Measurements from ENCODE around the gene SLC22A14. TPM values are rescaled to one million over a fixed set of nuclear protein-coding genes. Genes with fewer than 3 reads are reported as not detected.

The SLC22A14 gene
- total RNA-seq, 1 donor from 2014 or later: not detected

GRCh38 chr3:38265604-38266307 is 16.3 kb upstream of the SLC22A14 start, which contains the start of gene SLC22A13:
Gene SLC22A13 (plus strand): TSS chr3:38265812. CDS start chr3:38265861, 49 bp downstream.
- Histone ChIP-seq H3K27ac (no peak within 1 kb of the TSS), H3K27me3 (no peaks in the 10 kb centered on the region), H3K36me3 (peaks cover 0 to 4% of the 10 kb centered on the region in 2 donors), H3K9me3 (no peaks in the 10 kb centered on the region), H3K4me3 (no peak within 1 kb of the TSS), H3K4me1 (no peaks in the 10 kb centered on the region)
- TF ChIP-seq CTCF (IDR thresholded peaks at IDR 0.05): no peak
- no peak for DNase-seq (ENCODE audit: low spot score in 2 of 2)
- intact Hi-C loops (cut with DNase I): no loop called here

DNA sequence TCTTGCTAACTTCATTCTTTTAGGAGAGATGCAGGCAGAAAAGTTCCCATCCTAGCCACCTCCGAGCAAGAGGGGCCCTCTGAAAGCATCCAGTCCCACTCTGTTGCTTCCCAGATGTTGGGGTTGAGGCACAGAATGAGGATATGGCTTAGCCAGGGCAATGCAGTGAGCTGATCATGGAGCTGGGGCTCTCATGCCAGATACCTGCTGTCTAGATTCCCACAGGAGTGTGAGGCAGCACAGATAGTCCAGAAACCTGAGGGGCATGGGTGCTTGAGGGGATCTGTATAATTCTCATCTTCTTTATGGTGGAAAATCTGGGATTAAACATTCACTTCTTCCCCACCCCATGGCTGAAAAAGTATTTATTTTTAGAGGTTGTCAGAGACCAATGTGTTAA is 15.3 kb upstream of the SLC22A14 start:
- Histone ChIP-seq H3K36me3 (no peaks in the 10 kb centered on the region), H3K9me3 (no peaks in the 10 kb centered on the region), H3K27ac (no peak overlapping the region), H3K4me1 (no peaks in the 10 kb centered on the region), H3K27me3 (no peaks in the 10 kb centered on the region), H3K4me3 (no peak overlapping the region)
- TF ChIP-seq CTCF (IDR thresholded peaks at IDR 0.05): no peak
- no peak for DNase-seq (ENCODE audit: low spot score in 2 of 2)
- intact Hi-C loops (cut with DNase I): no loop called here

GRCh38 chr3:38267662-38268061 is 14.4 kb upstream of the SLC22A14 start:
- intact Hi-C loops (cut with DNase I): no loop called here
- no peak overlapping the region for H3K27ac ChIP-seq
- no peaks in the 10 kb centered on the region for H3K9me3 ChIP-seq
- no peaks in the 10 kb centered on the region for H3K36me3 ChIP-seq
- TF ChIP-seq CTCF (IDR thresholded peaks at IDR 0.05): no peak
- no peak overlapping the region for H3K4me3 ChIP-seq
- no peaks in the 10 kb centered on the region for H3K4me1 ChIP-seq
- DNase-seq (ENCODE audit: low spot score in 2 of 2): no peak
- no peaks in the 10 kb centered on the region for H3K27me3 ChIP-seq

- Histone ChIP-seq H3K27ac (no peak overlapping the region), H3K4me1 (no peaks in the 10 kb centered on the region), H3K27me3 (no peaks in the 10 kb centered on the region), H3K9me3 (no peaks in the 10 kb centered on the region), H3K36me3 (no peaks in the 10 kb centered on the region), H3K4me3 (no peak overlapping the region)
- DNase-seq (ENCODE audit: low spot score in 2 of 2): no peak
- intact Hi-C loops (cut with DNase I): no loop called here
- no peak for TF ChIP-seq CTCF (IDR thresholded peaks at IDR 0.05)
Observed at GRCh38 chr3:38268087-38268486, 14.0 kb upstream of the SLC22A14 start.

GRCh38 chr3:38268522-38268921 is 13.6 kb upstream of the SLC22A14 start:
- TF ChIP-seq CTCF (IDR thresholded peaks at IDR 0.05): no peak
- Histone ChIP-seq H3K27me3 (no peaks in the 10 kb centered on the region), H3K27ac (no peak overlapping the region), H3K36me3 (no peaks in the 10 kb centered on the region), H3K9me3 (no peaks in the 10 kb centered on the region), H3K4me1 (no peaks in the 10 kb centered on the region), H3K4me3 (no peak overlapping the region)
- DNase-seq (ENCODE audit: low spot score in 2 of 2): no peak
- intact Hi-C loops (cut with DNase I): no loop called here

Data from ascending aorta (tissue), 2 donors.